ENCODE results near the gene COG7.

DNA sequence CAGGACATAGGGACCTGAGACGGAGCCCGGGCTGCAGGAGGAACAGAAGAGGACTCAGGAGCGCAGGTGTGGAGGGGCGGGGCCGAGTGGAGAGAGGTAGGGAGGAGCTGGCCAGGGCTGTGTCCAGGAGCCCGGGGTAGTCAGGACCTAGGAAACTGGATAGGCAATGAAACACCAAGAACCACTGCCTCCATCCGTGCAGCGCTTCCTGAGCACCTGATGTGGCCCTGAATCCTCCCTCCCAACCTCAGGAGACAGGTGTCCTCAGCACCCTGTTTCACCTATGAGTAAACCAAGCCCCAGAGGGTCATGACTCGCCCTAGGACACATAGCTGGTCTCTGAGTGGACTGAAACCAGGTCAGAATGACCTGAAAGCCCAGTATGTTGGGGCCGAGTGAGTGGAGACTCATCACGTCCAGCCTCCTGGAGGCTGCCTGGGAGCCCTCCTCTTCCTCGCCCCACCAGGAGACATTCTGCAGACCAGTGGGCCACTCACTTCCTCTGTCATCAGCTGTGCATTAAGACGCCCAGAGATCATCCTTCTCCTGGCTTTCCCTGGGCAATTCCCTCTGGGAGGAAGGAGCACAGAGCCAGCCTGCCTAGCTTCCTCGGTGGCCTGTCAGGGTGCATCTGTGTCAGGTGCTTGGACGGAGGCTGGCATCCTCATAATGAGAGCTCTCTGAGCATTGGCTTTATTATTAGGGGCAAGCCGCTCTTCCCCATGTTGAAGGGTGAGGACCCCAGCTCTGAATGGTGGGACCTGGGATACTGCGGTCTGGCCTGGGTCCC, 78.1 kb downstream of the COG7 start:
- TF ChIP-seq, protein P1, sequence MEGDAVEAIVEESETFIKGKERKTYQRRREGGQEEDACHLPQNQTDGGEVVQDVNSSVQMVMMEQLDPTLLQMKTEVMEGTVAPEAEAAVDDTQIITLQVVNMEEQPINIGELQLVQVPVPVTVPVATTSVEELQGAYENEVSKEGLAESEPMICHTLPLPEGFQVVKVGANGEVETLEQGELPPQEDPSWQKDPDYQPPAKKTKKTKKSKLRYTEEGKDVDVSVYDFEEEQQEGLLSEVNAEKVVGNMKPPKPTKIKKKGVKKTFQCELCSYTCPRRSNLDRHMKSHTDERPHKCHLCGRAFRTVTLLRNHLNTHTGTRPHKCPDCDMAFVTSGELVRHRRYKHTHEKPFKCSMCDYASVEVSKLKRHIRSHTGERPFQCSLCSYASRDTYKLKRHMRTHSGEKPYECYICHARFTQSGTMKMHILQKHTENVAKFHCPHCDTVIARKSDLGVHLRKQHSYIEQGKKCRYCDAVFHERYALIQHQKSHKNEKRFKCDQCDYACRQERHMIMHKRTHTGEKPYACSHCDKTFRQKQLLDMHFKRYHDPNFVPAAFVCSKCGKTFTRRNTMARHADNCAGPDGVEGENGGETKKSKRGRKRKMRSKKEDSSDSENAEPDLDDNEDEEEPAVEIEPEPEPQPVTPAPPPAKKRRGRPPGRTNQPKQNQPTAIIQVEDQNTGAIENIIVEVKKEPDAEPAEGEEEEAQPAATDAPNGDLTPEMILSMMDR (IDR thresholded peaks at IDR 0.05): no peak
- TF ChIP-seq POLR2A (IDR thresholded peaks at IDR 0.05): no peak

All from heart left ventricle (tissue), 13 donors.